Osteoblast (primary cell): ENCODE data around the gene KIF2A. TPM values are rescaled to one million over a fixed set of nuclear protein-coding genes. Genes with fewer than 3 reads are reported as not detected.

ENCODE experiments used
- DNase-seq: peaks from one replicate; pipeline ENCODE4 v3.0.0; 2011; ENCODE audit warnings: low spot score, mixed read lengths; ENCODE audit not compliant: insufficient read length; ENCODE audit errors: missing footprints
- H2AFZ ChIP-seq: 2 replicates; pipeline ENCODE4 v1.6.0; 2011; ENCODE audit warnings: mild to moderate bottlenecking, low read length
- H3K27ac ChIP-seq: 2 replicates; pipeline ENCODE4 v1.5.1; 2011; ENCODE audit warnings: mild to moderate bottlenecking, low read depth, low read length, moderate library complexity
- H3K27me3 ChIP-seq: 2 replicates; pipeline ENCODE4 v1.6.0; 2012; ENCODE audit warnings: mild to moderate bottlenecking, control low read depth, inconsistent platforms, low read length, moderate library complexity; ENCODE audit not compliant: insufficient read depth
- H3K36me3 ChIP-seq: 2 replicates; pipeline ENCODE4 v1.5.1; 2011; ENCODE audit warnings: mild to moderate bottlenecking, low read length, control low read depth, moderate library complexity; ENCODE audit not compliant: insufficient read depth
- H3K4me1 ChIP-seq: 2 replicates; pipeline ENCODE4 v1.5.1; 2011; ENCODE audit warnings: mild to moderate bottlenecking, low read length, control low read depth, moderate library complexity; ENCODE audit not compliant: insufficient read depth
- H3K4me2 ChIP-seq: 2 replicates; pipeline ENCODE4 v1.6.0; 2011; ENCODE audit warnings: mild to moderate bottlenecking, low read length; ENCODE audit not compliant: insufficient read depth
- H3K4me3 ChIP-seq: fragments of 200-600 bp; sonication (generic); 3 replicates; pipeline ENCODE4 v1.5.1; 2012; ENCODE audit warnings: mild to moderate bottlenecking, low read length, inconsistent platforms; ENCODE audit not compliant: insufficient read depth
- H3K79me2 ChIP-seq: 2 replicates; pipeline ENCODE4 v1.6.0; 2012; ENCODE audit warnings: mild to moderate bottlenecking, low read length, control low read depth, inconsistent platforms; ENCODE audit not compliant: insufficient read depth
- H3K9me3 ChIP-seq: 2 replicates; pipeline ENCODE4 v1.5.1; 2011; ENCODE audit warnings: low read depth, low read length, control low read depth
- H4K20me1 ChIP-seq: 2 replicates; pipeline ENCODE4 v1.6.0; 2012; ENCODE audit warnings: mild to moderate bottlenecking, low read length, control low read depth; ENCODE audit not compliant: insufficient read depth
- total RNA-seq: library from RNA; depleted of rRNA; stranded (reverse); fragments of >200 nt; gene quantifications from 2 replicates; pipeline ENCODE4 v1.2.3, GENCODE V29; 2012
- TF ChIP-seq, protein P1 (sequence below): IDR thresholded peaks from 2 replicates; pipeline ENCODE4 v1.5.1; 2011; ENCODE audit warnings: mild to moderate bottlenecking, low read depth, low read length, moderate library complexity; ENCODE audit errors: extremely low read depth

Gene KIF2A
- total RNA-seq, 1 donor = 52.8 TPM

DNA sequence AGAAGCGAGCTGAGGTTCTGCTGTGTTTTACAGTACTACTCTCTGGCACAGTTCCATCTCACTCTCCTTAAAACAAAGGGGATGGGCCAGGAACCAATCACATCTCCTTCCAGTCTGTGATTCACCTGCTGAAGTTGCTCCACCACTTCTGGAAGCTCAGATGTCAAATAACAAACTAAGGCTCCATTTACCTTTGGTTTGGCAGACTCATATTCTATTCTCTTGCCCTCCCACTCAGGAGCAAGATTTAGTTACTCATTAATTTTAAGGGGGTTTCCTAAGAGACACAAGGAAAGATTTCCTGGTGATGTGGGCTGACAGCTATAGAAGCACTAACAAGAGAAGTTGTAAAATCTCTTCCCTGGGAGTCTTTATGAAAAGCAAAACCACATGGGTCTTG is 37.8 kb upstream of the KIF2A start:
- DNase-seq = no peak
- no peaks in the 10 kb centered on the region for H4K20me1 ChIP-seq

DNA sequence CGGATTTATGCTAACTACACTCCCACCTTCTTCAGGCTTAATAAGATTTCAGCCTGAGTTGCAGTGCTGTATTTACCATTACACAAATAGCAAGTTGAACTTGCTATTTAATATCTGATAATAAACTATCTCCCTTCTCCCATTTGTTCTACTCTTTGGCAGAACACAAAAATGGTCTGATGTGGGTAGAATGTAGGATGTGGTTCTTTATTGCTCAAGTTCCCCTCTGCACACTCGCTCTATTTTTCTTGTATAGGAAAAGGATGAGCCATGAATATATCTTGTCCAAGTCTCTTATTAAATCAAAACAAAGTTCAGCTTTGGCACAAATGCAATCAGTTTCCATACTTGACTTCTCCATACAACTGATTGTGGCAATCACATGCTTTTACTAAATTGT is 37.2 kb upstream of the KIF2A start:
- Histone ChIP-seq H3K4me3 (no peak overlapping the region), H4K20me1 (no peaks in the 10 kb centered on the region), H3K4me1 (no peaks in the 10 kb centered on the region), H3K27me3 (no peaks in the 10 kb centered on the region), H3K79me2 (no peaks in the 10 kb centered on the region), H2AFZ (no peak overlapping the region), H3K9me3 (no peaks in the 10 kb centered on the region), H3K27ac (no peak overlapping the region), H3K4me2 (no peak overlapping the region), H3K36me3 (no peaks in the 10 kb centered on the region)
- TF ChIP-seq, protein P1, sequence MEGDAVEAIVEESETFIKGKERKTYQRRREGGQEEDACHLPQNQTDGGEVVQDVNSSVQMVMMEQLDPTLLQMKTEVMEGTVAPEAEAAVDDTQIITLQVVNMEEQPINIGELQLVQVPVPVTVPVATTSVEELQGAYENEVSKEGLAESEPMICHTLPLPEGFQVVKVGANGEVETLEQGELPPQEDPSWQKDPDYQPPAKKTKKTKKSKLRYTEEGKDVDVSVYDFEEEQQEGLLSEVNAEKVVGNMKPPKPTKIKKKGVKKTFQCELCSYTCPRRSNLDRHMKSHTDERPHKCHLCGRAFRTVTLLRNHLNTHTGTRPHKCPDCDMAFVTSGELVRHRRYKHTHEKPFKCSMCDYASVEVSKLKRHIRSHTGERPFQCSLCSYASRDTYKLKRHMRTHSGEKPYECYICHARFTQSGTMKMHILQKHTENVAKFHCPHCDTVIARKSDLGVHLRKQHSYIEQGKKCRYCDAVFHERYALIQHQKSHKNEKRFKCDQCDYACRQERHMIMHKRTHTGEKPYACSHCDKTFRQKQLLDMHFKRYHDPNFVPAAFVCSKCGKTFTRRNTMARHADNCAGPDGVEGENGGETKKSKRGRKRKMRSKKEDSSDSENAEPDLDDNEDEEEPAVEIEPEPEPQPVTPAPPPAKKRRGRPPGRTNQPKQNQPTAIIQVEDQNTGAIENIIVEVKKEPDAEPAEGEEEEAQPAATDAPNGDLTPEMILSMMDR = no peak
- peak; percentile 46 for DNase-seq

More for the DNA sequence above, 37.8 kb upstream of the KIF2A start:
- no peaks in the 10 kb centered on the region for H3K4me1 ChIP-seq
- no peaks in the 10 kb centered on the region for H3K79me2 ChIP-seq
- H2AFZ ChIP-seq = no peak overlapping the region
- H3K4me3 ChIP-seq = no peak overlapping the region
- H3K4me2 ChIP-seq = no peak overlapping the region
- TF ChIP-seq, protein P1 = no peak
- no peak overlapping the region for H3K27ac ChIP-seq
- H3K27me3 ChIP-seq = no peaks in the 10 kb centered on the region
- no peaks in the 10 kb centered on the region for H3K36me3 ChIP-seq
- H3K9me3 ChIP-seq = no peaks in the 10 kb centered on the region

DNA sequence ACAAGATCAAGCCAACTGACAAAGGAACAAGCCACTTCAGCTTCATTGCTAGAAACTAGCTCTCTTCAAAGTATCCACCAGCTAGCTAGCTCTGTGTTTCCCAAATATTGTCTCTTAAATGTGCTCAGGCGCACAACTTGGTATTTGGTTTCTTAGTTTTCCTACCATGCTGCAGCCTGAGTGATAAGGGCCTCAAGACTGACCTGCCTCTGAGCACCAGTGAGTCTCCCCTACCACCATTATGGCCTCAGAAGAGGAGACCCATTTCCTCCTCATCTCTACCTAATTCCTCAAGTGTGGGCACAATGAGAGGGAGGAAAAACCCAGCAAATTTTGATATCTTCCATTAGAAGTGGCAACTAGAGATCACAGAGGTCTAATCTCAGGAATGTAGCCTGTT is 34.6 kb upstream of the KIF2A start:
- Histone ChIP-seq H3K79me2 (no peaks in the 10 kb centered on the region), H2AFZ (no peak overlapping the region), H3K36me3 (no peaks in the 10 kb centered on the region), H3K4me3 (no peak overlapping the region), H4K20me1 (no peaks in the 10 kb centered on the region), H3K27ac (no peak overlapping the region), H3K27me3 (no peaks in the 10 kb centered on the region), H3K4me2 (no peak overlapping the region), H3K9me3 (no peaks in the 10 kb centered on the region), H3K4me1 (no peaks in the 10 kb centered on the region)
- TF ChIP-seq, protein P1 = no peak
- DNase-seq = no peak

DNA sequence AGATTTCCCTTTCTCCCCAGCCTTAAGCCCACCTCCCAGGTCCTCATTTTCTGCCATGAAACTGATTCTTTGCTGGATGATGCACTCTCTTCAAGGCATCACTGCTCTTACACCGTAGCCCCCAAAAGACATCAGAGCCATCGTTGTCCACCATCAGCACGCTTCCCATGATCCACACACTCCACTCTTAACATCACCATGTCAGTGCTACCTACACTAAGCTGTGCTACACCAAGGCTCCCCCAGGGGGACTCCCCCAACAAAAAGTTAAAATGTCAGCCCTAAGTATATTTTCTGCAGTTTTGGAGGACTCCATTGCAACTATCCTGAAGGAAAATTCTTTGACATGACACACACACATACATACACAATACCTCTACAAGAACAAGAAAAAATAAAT is 34.1 kb upstream of the KIF2A start:
- peak; percentile 55 for DNase-seq
- Histone ChIP-seq H3K4me1 (no peaks in the 10 kb centered on the region), H4K20me1 (no peaks in the 10 kb centered on the region), H3K79me2 (no peaks in the 10 kb centered on the region), H3K4me2 (no peak overlapping the region), H3K9me3 (no peaks in the 10 kb centered on the region), H3K4me3 (no peak overlapping the region), H2AFZ (no peak overlapping the region), H3K27me3 (no peaks in the 10 kb centered on the region), H3K27ac (no peak overlapping the region), H3K36me3 (no peaks in the 10 kb centered on the region)
- TF ChIP-seq, protein P1 = no peak
